WTC11 (cell line): ENCODE results near the gene TOE1.

ENCODE experiments used
- AFF4 ChIP-seq: sonication (generic); formaldehyde crosslinking; IDR thresholded peaks from 2 replicates; pipeline ENCODE4 v1.8.1; 2023; ENCODE audit warnings: mild to moderate bottlenecking, missing genetic modification reagents, borderline replicate concordance
- ATF1 ChIP-seq: sonication (generic); formaldehyde crosslinking; IDR thresholded peaks from 2 replicates; pipeline ENCODE4 v1.8.1; 2023; ENCODE audit warnings: mild to moderate bottlenecking, moderate library complexity, missing genetic modification reagents
- CTCF ChIP-seq: fragments of 200-600 bp; IDR thresholded peaks from 2 replicates; pipeline ENCODE4 v1.8.0; 2022; ENCODE audit warnings: antibody characterized with exemption
- NFYB ChIP-seq: sonication (generic); formaldehyde crosslinking; conservative IDR thresholded peaks from 2 replicates; pipeline ENCODE4 v1.8.0; 2022; ENCODE audit warnings: low read depth, missing genetic modification reagents
- NR1H2 ChIP-seq: sonication (generic); formaldehyde crosslinking; IDR thresholded peaks from 2 replicates; pipeline ENCODE4 v1.9.0; 2021; ENCODE audit warnings: mild to moderate bottlenecking, moderate library complexity, missing genetic modification reagents
- PRDM15 ChIP-seq: sonication (generic); formaldehyde crosslinking; IDR thresholded peaks from 2 replicates; pipeline ENCODE4 v1.8.0; 2022; ENCODE audit warnings: missing genetic modification reagents
- SMAD3 ChIP-seq: sonication (generic); formaldehyde crosslinking; IDR thresholded peaks from 2 replicates; pipeline ENCODE4 v1.8.0; 2022; ENCODE audit warnings: missing genetic modification reagents, mild to moderate bottlenecking, borderline replicate concordance
- ZNF121 ChIP-seq: sonication (generic); formaldehyde crosslinking; IDR thresholded peaks from 2 replicates; pipeline ENCODE4 v1.8.0; 2023; ENCODE audit warnings: missing genetic modification reagents
- TF ChIP-seq, protein P1 (sequence below): sonication (generic); formaldehyde crosslinking; IDR thresholded peaks from 2 replicates; pipeline ENCODE4 v1.8.0; 2022; ENCODE audit warnings: mild to moderate bottlenecking, missing genetic modification reagents
- TF ChIP-seq, protein P2 (sequence below): sonication (generic); formaldehyde crosslinking; conservative IDR thresholded peaks from 2 replicates; pipeline ENCODE4 v1.8.1; 2022; ENCODE audit warnings: mild to moderate bottlenecking, missing genetic modification reagents

DNA sequence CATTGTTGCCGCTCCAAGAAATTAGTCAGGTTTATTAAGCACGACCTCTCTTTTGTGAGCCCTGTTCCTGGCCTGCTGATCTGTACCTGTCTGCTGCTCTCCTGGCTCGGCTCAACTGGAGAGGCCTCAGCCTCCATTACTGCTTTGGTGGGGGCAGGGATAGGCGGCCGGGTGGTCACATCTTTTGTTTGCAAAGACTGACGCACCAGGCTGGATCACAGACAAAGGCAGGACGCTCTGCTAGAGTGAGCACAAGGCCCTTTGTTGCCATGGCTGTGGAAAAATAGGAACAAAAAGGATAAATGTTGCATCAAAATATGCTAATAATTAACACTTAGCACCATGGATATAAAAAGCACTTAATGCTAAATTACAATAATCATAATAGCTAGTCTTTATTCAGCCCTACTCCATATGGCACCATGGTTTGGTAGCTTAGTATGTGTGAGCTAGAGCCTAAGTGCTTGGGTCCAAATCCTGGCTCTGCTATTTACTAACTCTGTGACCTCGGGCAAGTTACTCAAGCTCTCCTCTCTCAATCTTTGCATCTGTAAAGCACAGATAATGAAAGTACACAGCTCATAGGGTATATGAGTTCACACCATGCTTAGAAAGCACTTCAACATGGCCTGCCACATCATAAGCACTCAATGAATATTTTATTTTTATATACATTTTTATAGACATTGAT is 42.2 kb upstream of the TOE1 start:
- TF ChIP-seq PRDM15 (CRISPR knock-in tag) (no peak), ZNF121 (CRISPR knock-in tag) (no peak), NR1H2 (CRISPR knock-in tag) (no peak), ATF1 (CRISPR knock-in tag) (no peak), CTCF (no peak), NFYB (CRISPR knock-in tag) (no peak), AFF4 (CRISPR knock-in tag) (no peak), SMAD3 (CRISPR knock-in tag) (no peak)
- TF ChIP-seq, protein P1, sequence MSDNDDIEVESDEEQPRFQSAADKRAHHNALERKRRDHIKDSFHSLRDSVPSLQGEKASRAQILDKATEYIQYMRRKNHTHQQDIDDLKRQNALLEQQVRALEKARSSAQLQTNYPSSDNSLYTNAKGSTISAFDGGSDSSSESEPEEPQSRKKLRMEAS (CRISPR knock-in tag), result no peak
- TF ChIP-seq, protein P2, sequence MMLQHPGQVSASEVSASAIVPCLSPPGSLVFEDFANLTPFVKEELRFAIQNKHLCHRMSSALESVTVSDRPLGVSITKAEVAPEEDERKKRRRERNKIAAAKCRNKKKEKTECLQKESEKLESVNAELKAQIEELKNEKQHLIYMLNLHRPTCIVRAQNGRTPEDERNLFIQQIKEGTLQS (CRISPR knock-in tag), result no peak
